Measurements from ENCODE around the gene ATP10A.
A peak's percentile ranks its signal among the peaks of the same experiment; 100 is the strongest.
"Not testable (repeated sequence)": the region's sequence is repeated elsewhere in the genome, so short reads cannot be mapped to it uniquely, and the experiment has no call there.

The ATP10A gene

GRCh38 chr15:25858952-25859760, 4.0 kb downstream of the ATP10A start:
- peak overlapping the region; percentile 95 to 97 for H3K27ac ChIP-seq
- TF ChIP-seq, protein P1, sequence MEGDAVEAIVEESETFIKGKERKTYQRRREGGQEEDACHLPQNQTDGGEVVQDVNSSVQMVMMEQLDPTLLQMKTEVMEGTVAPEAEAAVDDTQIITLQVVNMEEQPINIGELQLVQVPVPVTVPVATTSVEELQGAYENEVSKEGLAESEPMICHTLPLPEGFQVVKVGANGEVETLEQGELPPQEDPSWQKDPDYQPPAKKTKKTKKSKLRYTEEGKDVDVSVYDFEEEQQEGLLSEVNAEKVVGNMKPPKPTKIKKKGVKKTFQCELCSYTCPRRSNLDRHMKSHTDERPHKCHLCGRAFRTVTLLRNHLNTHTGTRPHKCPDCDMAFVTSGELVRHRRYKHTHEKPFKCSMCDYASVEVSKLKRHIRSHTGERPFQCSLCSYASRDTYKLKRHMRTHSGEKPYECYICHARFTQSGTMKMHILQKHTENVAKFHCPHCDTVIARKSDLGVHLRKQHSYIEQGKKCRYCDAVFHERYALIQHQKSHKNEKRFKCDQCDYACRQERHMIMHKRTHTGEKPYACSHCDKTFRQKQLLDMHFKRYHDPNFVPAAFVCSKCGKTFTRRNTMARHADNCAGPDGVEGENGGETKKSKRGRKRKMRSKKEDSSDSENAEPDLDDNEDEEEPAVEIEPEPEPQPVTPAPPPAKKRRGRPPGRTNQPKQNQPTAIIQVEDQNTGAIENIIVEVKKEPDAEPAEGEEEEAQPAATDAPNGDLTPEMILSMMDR (IDR thresholded peaks at IDR 0.05) = no peak
- peak overlapping the region; percentile 82 for H3K4me3 ChIP-seq
- no peak for DNase-seq (ENCODE audit: low spot score)

DNA sequence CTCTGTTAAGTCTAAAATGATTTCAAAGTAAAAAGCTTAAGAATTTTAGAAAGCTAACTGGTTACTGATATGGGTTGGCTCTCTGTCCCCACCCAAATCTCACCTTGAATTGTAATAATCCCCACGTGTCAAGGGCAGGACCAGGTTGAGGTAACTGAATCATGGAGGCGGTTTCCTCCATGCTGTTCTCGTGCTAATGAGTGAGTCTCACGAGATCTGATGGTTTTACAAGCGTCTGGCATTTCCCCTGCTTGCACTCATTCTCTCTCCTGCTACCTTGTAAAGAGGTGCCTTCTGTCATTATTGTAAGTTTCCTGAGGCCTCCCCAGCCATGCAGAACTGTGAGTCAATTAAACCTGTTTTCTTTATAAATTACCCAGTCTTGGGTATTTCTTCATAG, 7.1 kb downstream of the ATP10A start:
- DNase-seq (ENCODE audit: low spot score); H3K4me3 ChIP-seq: not testable (repeated sequence)
- H3K27ac ChIP-seq = peak overlapping the region in 1 of 2 donors; percentile 38

DNA sequence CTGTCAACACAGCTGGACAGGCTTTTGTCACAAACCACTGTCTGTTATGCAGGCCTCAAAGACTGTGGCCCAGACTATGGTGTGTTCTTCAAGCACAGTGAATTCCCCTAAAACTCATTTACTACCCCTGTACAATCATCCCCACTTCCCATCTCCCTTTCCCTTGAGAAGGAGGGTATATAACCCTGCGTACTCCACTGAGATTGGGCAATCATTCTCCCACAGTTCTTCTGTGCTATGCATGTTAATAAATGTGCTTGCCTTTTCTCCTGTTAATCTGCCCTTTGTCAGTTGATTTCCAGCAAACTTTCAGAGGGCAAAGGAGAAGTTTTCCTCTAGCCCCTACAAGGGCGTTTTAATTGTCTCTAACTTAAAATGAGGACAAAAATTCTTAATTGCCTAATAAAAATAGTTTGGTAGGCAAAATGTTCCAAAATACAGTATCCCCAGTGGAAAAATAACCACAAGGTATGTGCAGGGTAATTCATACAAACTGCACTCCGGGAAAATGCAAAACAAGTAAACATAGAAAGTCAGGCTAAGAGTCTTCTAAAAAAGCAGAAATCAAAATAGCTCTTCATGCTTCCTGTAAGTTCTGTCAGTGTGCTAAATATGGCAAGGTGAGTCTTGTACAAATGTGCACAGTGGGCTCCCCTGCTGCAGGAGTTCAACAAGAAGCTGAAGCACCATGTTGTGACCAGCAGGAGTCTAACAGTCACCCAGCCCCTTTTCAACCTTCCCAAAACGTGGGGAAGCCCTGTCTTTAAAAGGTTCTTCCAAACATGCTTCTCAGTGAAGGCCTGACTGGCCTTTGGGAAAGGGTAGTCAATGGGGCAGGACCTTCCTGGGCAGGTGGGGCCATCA, 10.2 kb downstream of the ATP10A start:
- peak; percentile 73 for DNase-seq (ENCODE audit: low spot score)
- TF ChIP-seq, protein P1 (IDR thresholded peaks at IDR 0.05) = no peak
- no peak overlapping the region for H3K4me3 ChIP-seq
- H3K27ac ChIP-seq = peak overlapping the region; percentile 92 to 97

GRCh38 chr15:25852027-25852426, 11.1 kb downstream of the ATP10A start:
- H3K4me3 ChIP-seq = no peak overlapping the region
- TF ChIP-seq, protein P1 (IDR thresholded peaks at IDR 0.05) = no peak
- DNase-seq (ENCODE audit: low spot score) = no peak
- H3K27ac ChIP-seq = peak overlapping the region; percentile 92 to 97

- Histone ChIP-seq H3K27ac (peak overlapping the region; percentile 92 to 97), H3K4me3 (peak overlapping the region; percentile 67)
- DNase-seq (ENCODE audit: low spot score) = peak; percentile 95
- TF ChIP-seq, protein P1 (IDR thresholded peaks at IDR 0.05) = no peak
Measured at GRCh38 chr15:25850154-25851111, 12.7 kb downstream of the ATP10A start.

- Histone ChIP-seq H3K27ac (peak overlapping the region; percentile 92 to 97), H3K4me3 (peak overlapping the region; percentile 67)
- TF ChIP-seq, protein P1 (IDR thresholded peaks at IDR 0.05) = no peak
- DNase-seq (ENCODE audit: low spot score) = peak; percentile 74
Measured at GRCh38 chr15:25849157-25849921, 13.8 kb downstream of the ATP10A start.
